CD4-positive, alpha-beta T cell treated with Interleukin-1 beta for 1 hour (primary cell): ENCODE results near the gene SH3RF3.
"Not testable (repeated sequence)": the region's sequence is repeated elsewhere in the genome, so short reads cannot be mapped to it uniquely, and the experiment has no call there.

Experiments
- DNase-seq, 2 donors: peaks; one replicate each; pipeline ENCODE4 v3.0.0-alpha.2; 2020 to 2022

SH3RF3 gene

DNA sequence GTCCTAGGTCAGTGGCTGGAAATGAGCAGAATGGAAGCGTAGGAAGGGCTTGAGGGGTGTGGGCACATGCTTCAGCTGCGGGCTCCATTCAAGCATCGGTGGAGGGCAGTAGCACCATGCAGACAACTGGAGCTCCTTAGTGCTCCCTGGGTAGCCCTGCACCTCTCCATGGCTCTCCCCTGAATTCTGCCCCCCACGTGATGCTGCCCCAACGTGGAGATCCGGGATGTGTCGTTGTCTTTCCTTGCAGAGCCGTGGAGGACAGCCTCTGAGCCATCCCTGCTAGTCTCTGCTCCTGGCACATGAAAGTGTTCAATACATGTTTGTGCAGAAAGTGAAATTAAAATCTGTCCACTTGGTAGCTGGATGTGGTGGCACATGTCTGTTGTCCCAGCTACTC, 94.5 kb downstream of the SH3RF3 start:
- DNase-seq = no peak

DNA sequence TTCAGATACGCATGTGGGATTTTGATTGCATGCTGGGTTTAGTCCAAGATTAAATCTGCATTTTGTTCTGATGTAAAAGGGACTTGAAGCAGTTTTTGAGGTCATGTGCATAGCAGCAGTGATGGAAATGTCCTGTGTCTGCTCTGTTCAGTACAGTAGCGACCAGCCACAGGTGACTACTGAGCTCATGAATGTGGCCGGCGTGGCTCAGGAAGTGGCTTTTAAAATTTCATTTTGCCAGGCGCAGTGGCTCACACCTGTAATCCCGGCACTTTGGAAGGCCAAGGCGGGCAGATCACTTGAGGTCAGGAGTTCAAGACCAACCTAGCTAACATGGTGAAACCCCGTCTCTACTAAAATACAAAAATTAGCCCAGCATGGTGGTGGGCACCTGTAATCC, 95.3 kb downstream of the SH3RF3 start:
- not testable (repeated sequence) for DNase-seq

DNA sequence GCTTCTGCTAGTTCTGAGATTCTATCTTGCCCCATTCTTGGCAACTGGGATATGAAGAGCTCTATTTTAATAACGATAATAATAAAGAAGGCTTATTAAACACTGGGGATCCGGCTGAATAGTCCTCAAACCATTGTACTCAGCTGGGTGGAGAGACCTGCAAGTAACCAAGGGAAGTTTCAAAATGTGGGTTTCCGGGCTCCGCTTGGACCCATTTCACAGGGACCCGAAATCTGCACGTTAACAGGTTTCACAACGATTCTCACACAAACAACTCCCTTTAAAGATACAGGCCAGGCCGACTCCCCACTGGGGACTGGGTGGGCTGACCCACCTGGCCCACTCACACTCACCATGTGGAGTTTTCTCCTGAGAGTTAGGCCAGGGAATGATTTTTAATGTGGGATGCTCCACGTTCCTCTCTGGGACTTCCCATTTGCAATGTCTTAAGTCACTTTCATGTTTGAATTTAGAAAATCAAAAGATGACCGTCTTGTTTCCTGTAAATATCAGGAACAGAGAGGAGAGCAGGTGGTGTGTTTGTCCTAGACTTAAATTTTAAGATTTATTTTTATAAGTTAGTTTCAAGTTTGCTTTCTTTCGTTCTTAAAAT, 96.3 kb downstream of the SH3RF3 start:
- no peak for DNase-seq

DNA sequence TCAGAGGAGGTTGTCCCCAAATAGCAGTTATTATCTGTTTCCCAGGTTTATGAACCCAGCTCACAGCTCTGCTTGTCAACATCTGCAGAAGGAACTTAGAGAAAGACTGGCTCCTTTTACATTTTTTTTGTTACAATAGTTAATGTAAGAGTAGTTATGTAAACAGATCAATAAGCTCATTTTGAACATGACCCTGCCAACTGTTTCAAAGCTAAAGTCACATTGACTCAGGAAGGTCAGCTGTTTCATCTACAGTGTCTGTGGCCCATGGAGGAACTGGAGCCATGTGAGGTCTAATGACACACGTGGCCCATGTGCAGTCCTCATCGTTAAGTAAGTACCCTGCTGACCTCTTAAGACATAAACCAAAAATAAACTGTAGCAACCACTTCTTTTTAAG, 97.1 kb downstream of the SH3RF3 start:
- DNase-seq = no peak

DNA sequence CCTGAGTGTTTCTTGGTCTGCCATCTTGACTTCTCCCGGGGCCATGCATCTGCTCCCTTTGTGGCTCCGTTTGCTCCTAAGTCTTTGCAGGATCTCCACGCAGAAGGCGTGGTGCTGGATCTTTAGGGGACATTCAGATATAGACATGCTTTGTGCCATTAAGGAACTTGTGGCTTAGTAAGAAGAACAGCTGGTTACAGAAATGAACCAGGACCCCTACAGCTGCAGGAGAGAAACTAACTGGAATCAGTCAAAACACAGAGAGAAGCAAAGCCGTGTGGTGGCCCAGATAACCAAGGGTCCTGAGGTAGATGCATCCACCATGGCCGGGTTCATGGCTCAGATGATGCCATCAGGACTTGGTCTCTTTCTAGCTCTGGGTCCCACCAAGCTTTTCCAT, 97.6 kb downstream of the SH3RF3 start:
- no peak for DNase-seq

DNA sequence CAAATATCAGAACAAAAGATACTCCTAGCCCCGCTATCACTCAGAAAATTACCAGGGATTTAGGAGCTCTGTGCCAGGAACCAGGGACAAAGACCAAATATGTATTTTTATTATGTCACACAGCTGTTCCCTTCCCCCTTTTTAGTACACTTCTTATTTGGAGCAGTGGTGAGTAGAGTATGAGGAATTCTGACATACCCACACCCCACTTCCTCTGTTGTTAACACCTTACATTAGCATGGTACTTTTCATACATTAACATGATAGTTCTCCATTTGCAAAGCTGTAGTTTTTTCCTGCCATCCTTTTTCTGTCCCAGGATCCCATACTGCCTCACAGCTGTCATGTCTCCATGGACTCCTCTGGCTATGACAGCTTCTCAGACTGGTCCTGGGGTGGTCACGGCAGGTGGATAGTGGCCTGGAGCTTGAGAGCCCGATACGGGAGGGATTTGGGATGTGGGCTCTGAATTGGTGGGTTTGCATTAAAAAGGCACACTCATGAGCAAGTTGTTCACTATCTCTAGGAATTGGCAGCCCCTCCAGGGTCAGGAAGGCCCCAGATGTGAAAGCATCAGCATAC, 100.2 kb downstream of the SH3RF3 start:
- DNase-seq = no peak

DNA sequence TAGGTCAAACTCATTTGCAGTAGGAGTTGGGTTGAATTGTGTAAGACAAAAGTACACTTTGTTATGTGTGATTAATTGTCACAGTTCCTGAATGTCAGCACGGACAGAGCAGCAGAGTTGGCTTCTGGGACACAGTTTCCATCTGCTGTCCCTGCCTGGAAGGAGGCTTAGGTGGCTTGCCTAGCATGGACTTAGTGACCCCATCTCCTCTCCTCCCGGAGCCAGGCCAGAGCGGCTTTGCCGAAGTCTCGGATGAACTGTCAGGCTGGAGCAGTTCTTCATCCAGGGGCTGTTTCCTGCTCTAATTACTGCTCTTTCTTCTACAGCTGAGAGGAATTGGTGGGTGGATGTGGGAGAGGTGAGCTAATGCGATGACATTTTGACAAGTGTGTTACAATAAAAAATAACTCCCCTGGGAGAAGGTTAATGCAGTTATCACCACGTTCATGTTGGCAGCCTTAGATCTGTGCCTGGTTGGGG, 102.0 kb downstream of the SH3RF3 start:
- DNase-seq = no peak

DNA sequence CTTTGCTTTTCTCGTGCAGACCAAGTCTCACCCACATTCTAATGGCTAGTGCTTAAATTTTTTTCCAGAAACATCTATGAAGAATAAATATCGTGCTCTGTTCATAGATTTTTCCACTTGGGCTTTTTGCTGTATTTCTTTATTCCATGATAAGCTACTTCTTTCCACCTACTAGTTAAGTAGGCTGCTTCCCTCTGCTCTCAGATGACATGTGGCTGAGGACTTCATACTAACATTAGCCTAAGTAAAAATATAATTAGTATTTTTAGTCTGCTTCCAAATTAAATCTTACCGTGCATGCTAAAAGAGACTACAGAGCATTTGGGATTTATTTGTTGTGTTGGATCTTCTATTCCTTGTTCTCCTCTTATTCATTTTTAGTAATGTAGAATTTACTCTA, 102.4 kb downstream of the SH3RF3 start:
- DNase-seq = no peak

DNA sequence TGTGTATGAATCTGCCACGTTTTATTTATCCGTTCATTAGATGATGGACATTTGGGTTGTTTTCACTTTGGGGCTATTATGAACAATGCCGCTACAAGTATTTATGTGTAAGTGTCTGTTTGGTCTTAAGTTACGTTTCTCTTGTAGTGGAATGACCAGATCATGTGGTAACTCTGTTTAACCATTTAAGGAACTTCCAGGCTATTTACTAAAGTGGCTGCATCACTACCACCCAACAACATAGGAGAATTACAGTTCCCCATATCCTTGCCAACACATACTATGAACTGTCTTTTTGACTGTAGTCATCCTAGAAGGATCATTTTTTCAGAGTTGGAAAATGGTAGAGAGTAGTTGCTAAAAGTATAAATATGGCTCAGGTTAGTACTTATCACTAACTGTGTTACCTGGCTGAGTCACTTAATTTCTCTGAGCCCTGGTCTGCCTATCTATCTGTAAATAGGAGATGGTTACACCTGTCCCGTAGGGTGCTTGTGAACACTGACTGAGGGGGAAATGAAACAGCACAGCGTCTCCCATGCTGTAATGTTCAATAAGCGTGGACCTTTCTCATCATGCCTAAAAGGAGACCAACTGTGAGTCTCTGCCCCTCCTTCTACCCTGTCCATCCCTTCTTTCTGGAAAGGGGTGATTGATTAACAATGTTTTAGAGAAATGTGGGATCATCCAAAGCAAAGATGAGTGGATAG, 103.1 kb downstream of the SH3RF3 start:
- no peak for DNase-seq

DNA sequence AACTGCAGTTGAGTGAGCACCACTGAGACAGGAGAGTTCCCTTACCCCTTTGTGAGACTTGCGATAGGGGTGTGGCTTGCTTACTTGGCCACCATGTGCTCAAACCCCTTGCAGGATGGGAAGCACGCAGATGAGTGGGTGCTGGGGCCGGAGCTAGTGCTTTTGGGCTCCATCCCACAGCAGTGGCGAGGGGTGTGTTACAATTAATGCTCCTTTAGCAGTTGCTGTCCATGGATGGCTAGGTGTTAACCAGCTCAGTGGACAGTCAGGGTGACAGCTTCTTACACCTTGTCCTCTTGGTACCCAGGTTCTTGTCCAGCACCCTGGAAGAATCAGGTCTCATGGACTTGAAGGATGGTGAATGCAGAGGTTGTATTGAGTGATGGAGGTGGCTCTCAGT, 103.9 kb downstream of the SH3RF3 start:
- DNase-seq = no peak

DNA sequence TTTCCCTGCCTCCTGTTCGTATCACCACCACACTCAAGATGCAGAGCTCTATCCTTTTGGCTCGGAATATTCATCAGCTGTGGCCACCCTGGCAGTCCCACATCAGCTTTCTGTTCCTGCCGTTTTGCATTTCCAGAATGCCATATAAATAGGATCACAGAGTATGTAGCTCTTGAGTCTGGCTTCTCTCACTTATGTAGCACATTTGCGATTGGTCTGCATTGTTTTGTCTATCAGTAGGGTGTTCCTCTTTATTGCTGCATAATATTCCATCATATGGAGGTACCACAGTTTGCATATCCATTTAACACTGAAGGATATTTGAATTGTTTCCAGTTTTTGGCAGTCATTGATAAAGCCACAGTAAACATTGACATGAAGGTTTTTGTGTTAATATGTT, 104.6 kb downstream of the SH3RF3 start:
- no peak for DNase-seq

DNA sequence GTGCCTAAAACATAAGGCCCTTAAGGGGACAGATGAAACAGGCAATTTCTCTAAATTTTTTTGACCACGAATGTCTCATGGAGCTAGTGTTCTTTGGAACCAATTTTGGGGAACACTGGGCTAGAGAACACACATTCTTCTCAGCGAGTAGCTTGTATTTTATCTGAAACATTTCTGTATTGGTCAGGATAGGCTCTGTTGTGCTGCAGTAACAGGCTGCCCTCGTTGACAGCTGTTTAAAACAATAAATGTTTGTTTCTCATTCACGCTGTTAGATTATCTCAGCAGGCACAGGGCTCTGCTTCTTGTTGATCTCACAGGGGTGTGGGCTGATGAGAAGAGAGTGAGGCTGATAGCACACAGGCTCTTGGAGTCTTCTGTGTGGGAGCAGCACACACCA, 105.3 kb downstream of the SH3RF3 start:
- DNase-seq = no peak

DNA sequence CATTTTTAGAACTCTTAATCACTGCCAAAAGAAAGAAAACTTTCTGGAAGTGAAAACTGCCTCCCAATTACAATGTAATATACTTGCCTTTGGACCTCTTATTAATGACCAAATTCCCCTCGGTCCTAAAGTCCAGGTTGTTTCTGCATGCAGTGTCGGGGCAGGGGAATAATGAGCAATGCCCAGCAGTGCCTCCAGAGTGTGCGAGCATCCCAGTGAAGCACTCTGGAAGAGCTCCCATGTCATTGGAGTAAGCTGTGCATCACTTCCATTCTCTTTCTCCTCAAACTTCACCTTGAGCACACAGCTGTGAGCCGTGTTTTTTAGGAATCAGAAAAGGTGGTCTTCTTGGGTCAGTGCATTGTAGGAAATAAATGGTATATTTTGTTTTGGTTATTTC, 107.1 kb downstream of the SH3RF3 start:
- no peak for DNase-seq

DNA sequence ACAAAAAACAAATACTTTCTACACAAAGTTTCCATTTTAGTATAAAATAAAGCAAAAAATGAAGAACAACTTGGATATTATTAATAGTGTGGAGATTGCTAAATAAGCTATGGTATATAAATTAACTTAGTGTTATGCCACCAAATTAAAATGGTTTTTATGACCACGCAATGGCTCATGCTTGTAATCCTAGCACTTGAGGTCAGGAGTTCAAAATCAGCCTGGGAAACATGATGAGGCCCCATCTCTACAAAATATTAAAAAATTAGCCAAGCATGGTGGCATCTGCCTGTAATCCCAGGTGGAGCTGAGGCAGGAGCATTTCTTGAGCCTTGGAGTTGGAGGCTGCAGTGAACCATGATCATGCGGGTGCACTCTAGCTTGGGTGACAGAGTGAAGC, 108.8 kb downstream of the SH3RF3 start:
- DNase-seq = no peak

DNA sequence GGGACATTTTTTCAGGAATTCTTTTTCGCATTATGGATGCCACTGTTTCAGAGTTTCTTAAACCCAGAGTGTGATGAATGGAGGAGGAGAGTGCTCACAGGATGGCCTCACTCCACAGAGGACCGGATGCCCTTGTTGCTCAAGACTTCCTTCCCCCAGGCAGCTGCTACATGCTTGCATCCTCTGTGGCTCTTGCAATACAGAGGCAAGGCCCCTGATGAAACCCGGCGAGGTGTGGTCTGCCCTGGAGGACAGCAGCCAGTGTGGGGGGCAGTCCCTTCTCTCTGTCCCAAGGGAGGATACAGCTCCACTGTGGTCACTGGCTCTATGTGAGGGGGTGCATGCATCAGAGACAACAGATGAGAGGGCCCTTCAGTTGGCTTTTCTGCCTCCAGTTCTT, 109.6 kb downstream of the SH3RF3 start:
- DNase-seq = peak; percentile 29 to 74

DNA sequence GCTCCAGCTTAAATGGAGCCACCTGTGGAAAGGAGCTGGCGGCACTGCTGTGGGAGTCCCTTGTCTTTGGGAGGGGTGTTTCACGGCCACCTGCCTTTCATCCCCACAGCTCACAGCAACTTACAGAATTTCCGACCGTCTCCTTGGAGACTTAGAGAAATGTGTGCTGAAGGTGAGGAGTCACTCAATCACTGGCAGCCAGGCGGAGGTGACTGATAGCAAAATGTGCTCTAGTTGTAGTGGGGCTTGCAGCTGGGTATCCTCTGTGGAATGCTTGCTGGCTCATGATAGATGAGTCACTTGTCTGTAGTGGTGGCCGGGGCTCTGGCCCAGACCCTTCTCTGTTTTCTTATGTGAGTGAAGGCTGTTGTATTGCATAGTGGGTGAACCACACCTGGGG, 110.7 kb downstream of the SH3RF3 start:
- no peak for DNase-seq

DNA sequence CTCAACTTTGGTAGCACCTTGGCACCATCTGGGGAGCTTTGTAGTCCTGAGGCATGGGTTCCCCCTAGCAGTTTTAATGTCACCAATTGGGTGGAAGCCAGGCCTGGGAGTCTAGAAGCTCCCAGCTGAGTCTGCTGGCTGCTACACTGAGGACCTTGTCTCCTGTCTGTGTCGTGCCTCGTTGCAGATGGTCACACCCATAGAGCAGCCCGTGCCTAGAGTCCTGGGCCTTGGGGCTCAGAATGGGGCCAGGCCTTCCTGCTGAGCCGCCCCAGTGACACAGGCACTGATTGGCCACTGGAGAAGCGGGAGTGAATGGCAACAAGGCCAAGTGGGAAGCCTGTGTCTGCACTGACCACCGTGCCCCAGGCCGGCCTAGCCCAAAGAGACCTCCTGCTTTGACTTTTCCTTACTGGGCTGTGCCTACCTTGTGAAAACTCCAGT, 113.2 kb downstream of the SH3RF3 start:
- no peak for DNase-seq

DNA sequence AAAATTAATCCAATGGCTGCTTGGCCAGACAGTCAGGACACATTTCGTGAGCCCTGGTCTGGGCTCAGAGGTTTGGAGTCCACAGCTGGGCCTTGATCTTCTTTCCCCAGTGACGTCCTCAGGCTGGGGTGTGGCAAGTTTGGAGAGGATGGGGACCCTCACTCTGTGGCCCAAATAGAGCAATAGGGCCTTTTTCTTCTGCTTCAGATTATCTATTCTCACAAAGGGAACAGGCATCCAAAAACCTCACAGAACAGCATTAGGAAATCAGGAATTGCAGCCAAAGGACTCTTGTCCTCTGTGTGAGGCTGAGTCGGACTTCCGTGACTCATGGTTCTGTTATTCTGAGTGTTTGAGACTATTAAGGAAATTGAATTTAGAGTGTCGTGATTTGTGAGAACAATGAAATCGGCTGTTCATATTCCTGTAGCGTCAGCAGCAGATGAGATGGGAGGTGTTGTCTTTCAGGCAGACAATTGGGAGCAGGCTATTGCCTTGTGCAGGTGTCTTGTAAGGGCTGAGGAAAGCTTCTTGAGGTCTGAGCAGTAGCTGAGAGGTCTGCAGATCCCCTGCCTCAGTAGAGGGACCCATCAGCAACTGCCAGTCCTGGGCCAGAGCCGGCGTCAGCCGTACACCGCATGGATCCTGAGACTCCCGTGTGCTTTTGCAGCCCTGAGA, 113.8 kb downstream of the SH3RF3 start:
- DNase-seq = no peak

DNA sequence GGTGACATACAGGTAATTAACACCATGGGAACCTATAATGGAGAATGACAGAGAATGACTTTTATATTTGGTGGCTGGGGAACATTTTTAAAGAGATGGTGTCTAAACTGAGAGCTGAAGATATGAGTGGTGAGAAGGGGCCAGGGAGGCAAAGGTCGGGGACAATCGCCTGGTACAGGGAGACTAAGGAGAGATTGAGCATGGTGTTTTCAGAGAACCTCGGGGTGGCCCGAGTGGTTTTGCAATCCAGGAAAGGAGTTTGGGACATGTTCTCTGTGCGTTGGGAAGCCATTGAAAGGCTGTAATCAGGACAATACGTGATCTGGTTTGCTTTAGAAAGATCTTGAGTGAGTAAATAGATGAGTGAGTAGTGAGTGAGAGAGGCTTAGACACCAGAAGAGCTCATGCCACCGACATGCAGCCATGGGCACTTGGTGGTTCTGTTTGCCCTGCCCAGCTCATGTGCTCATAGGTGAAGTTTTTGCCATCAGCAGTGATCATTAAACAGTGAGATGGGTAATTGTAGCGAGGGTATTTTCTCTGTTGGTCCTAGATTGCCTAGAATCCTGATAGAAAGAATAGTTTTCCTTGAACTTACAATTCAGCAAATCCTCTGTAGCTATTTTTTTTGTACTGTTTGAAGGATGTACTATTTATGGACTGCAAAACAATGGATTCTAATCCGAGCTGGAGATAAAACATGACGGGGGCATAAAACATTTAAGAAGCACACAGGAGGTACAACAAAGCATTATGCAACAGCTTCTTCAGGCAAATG, 114.7 kb downstream of the SH3RF3 start:
- DNase-seq = no peak

DNA sequence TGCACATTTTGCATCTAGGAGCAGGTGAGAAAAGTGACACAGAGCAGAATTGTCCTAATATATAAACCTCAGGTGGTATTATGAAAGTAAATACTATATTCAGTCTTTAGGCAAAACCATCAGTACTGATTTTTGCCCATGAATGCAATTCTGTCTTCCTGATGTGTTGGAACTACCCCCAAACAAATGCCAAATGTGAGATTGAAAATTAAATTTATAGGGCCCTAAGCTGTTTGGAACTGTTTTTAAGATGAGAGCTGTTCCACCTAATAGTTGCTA, 115.2 kb downstream of the SH3RF3 start:
- no peak for DNase-seq

DNA sequence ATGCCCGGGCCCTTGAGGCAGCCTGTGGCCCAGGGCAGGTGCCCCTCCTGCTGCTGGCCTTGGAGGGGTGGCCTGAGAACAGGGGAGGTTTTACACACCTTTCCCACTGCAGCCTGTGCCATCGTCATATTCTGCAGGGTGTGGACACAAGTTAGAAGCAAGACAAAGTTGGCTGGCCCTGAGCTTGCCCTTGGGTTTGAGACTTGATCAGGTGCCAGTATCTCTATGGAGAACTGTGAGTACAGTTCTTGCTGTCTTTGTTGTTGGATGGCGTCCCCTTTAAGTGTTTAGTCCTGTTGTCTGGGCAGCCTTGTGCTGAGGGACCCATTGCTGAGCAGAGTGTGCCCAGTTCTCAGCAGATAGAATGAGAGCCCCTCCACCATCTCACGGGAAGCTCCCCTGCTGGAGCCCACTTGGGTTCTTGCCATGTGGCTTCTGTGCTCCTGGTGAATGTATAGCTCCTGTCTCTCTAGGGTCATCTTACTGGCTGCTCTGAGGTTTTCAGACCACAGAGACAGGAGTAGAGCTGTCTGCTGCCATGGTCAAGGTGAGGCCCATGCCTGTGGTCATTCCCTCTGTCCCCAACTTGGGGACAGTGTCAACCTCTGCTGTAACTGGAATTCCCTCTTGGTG, 115.9 kb downstream of the SH3RF3 start:
- DNase-seq = no peak

DNA sequence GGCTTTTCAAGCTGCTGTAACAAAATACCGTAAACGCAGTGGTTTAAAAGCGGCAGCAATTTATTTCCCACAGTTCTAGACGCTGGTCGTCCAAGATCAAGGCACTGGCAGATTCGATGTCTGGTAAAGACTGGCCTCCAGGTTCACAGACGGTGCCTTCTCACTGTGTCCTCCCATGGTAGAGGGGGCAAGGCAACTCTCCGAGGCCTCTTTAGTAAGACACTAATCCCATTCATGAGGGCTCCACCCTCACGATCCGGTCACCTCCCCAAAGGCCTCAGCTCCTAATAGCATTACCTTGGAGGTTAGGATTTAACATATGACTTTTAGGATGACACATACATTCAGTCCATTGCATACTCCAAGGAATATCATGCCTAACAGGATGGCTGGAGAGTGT, 117.2 kb downstream of the SH3RF3 start:
- no peak for DNase-seq

DNA sequence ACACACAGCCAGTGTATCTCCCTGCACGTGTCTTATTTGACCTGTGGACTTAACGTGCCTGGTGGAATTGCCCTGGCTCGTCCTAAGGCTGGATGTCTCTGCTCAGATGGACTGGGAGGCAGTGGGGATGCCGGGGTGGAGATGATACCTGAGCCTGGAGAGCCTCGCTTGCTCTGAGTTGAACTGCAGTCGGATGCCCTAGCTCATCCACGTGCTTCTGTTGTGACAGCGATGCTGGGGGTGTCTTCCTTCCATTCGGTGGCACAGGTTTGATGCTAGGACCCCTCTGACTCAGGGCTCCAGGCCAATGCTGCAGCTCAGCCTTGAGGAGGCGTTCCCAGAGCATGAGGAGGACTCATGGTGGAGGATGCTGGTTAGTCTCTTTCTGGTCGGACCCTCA, 117.6 kb downstream of the SH3RF3 start:
- no peak for DNase-seq
